Stimulated activated CD8-positive, alpha-beta memory T cell treated with anti-CD3 and anti-CD28 coated beads, Interleukin-15, amount 100 ng/mL, for 48 hours (primary cell): Measurements from ENCODE around the gene SYCP2L.

Source experiments
- DNase-seq, 2 donors: peaks; one replicate each; pipeline ENCODE4 v3.0.0-alpha.2; 2020; ENCODE audit warnings: low read depth in 2 of 2

SYCP2L gene

GRCh38 chr6:11007715-11008608, 121.1 kb downstream of the SYCP2L start:
- DNase-seq: no peak

DNA sequence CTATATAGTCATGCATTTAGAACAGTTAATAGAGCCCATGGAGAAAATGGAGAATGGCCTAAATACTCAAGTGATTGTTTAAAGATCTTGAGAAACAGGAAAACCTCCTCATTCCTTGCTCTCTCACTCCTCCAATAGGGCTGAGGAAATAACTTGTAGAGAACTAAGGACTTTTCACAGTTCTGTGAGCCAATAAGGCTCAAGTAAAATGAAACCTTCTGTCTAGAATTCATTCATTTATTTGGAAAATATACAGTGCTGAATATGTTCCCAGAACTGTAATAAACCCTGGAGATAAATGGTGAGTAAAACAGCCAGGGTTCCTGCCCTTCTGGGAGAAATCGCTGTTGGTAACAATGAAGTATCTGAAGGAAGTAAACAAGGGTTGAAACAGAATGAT, 122.0 kb downstream of the SYCP2L start:
- no peak for DNase-seq

DNA sequence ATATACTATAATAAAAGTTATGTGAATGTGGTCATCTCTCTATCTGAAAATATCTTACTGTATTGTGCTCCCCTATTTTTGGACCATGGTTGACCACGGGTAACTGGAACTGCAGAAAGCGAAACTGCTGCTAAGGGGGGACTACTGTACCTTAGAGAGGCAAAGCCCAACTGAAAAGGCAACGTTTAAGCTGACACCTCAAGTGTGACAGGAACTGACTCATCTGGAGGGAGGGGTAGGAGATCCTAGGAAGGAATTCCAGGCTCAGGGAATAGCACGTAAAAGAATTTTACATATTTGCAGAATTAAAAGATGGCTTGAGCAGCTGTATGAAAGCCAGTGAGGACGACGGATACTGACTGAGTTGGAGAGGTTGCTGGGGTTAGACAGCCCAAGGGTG, 122.5 kb downstream of the SYCP2L start:
- DNase-seq: no peak

DNA sequence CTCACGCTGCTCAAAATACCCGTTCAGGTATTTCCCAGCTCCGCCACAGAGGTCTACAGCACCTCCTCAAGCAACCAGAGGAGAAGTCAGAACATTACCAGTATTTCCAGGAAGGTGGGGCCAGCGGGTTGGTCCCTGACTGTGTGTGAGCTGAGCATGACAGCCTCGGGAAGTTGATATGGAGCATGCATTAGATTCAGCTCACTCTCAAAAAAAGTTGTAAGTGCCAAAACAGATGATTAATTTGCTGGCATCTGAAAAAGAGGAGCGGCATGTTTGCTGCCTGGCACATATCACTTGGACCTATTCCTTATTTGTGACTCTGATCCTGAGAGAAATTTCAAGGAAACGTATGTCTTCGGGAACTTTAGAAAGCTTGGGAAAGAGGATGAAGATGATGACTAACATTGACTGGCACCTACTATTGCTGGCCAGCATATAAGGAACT, 125.0 kb downstream of the SYCP2L start:
- no peak for DNase-seq

DNA sequence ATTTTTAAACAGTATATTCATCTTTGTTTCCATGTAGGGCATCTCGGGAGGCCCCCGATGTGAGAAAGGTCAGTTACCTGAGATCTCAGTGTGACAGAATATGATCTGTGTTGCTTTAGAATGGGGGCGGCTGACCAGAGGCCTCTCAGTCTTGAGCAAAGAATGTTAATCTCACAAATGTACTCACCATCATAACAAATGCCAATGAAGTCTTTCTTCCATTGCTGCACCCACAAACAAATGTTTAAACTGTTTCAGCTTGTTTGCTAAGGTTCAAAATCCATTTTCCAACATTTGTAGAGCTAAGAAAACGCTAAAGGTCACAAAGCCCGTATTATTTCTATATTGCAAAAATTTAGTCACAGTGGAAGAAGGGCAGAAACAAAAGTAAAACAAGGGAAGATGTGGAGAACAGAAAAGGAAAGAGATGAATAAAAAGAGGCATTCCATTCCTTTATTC, 125.5 kb downstream of the SYCP2L start:
- DNase-seq: no peak

DNA sequence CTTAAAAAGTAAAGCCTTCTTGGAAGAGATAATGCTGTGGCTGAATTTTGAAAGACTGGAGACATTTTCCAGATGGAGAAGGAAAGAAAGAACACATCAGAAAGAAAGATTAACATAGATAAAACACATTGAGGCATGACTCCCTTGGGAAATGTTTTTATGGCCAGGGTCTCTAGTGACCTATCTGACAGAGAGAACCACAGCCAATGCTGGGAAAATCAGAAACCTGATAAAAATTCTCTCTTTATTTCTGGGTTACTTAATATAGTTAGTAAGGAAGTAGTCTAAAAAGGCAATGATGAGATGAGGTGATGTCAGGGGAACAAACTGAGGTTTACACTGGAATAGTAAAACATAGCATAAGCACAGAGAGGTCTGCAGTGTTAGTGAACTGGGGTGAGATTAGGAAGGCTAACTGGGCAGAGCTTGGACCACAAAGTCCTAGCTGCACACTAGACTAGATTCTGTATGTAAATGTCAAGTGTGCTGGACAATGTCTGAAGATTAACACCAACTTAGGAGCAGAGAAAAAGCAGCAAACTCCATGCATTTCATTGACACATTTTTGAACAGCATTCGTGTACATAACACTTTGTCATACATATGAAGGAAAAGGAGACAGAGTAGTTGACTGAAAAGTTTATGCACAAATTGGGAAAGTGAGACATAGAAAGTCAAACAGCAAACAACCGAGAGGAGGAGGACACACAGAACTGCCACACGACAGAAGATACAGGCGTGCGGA, 126.3 kb downstream of the SYCP2L start:
- no peak for DNase-seq

DNA sequence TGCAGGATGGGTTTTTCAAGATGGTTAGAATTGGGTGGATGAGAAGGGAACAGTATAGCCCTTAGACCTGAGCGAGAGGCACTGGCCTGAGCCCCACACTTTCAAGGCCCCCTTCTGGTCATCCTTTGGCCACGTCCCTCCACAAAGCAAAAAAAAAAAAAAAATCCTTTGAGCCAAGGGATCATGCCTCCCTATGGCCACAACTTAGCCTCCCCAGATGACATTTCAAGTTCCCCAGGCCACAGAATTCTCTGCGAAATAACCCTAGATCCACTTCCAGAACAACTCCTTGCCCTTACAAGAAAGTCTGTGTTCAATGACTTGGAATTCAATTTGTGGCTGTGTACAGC, 126.8 kb downstream of the SYCP2L start:
- no peak for DNase-seq

DNA sequence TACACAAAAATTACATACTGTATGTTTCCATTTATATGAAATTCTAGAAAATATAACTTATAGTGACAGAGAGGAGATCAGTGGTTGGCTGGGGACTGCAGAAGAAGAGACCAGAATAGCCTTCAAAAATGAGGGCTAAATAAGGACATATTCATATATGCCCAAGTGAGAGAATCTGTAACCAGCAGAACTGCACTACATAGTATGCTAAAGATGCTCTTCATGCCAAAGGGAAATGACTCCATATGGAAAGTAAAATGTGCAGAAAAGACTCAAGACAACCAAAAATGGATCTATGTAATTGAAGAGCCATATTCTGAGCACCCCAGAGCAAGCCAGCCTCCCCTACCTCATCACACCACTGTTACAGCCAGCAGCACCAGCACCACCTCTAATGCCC, 128.2 kb downstream of the SYCP2L start:
- DNase-seq: no peak

- no peak for DNase-seq
Observed at GRCh38 chr6:11016452-11016851, 129.6 kb downstream of the SYCP2L start.

DNA sequence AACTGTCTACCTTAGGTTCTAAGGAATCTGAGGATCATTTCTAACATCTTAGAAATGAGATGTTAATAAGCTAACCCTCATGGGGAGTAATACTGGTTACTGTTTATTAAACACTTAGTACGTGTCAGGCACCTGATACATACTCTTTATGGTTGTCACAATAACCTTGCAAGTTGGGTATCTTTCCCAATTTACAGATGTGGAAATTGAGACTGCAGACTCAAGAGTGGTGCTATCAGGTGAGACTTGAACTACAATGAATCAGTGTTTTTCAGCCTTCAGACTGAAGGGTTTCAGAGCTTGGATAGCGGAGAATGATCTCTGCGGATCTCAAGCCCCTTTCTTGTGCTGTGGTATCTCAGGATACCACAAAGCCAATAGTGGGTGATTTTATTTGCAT, 130.2 kb downstream of the SYCP2L start:
- DNase-seq: no peak

- DNase-seq: no peak
Observed at GRCh38 chr6:11018225-11018624, 131.4 kb downstream of the SYCP2L start.

- DNase-seq: no peak
Observed at GRCh38 chr6:11021003-11021402, 134.2 kb downstream of the SYCP2L start.

- DNase-seq: no peak
Observed at GRCh38 chr6:11021714-11022113, 134.9 kb downstream of the SYCP2L start.

- no peak for DNase-seq
Observed at GRCh38 chr6:11023032-11023431, 136.2 kb downstream of the SYCP2L start.
